Ishikawa (cell line): ENCODE data around the gene PROK2.
A peak's percentile ranks its signal among the peaks of the same experiment; 100 is the strongest.

Experiments used
- CEBPB ChIP-seq: IDR thresholded peaks from 2 replicates; pipeline ENCODE4 v1.6.1; 2012
- CREB1 ChIP-seq: IDR thresholded peaks from 2 replicates; pipeline ENCODE4 v1.6.1; 2012; ENCODE audit warnings: low read depth
- EGR1 ChIP-seq: IDR thresholded peaks from 2 replicates; pipeline ENCODE4 v1.6.1; 2012
- EP300 ChIP-seq: IDR thresholded peaks from 2 replicates; pipeline ENCODE4 v1.6.1; 2012; ENCODE audit warnings: borderline replicate concordance
- FOXM1 ChIP-seq: IDR thresholded peaks from 2 replicates; pipeline ENCODE4 v1.6.1; 2012; ENCODE audit warnings: low read depth, borderline replicate concordance
- MAX ChIP-seq: IDR thresholded peaks from 2 replicates; pipeline ENCODE4 v1.6.1; 2012
- NFIC ChIP-seq: IDR thresholded peaks from 2 replicates; pipeline ENCODE4 v1.6.1; 2012
- RAD21 ChIP-seq: IDR thresholded peaks from 2 replicates; pipeline ENCODE4 v1.6.1; 2012; ENCODE audit warnings: low read depth
- TAF1 ChIP-seq: IDR thresholded peaks from 2 replicates; pipeline ENCODE4 v1.6.1; 2012; ENCODE audit warnings: low read depth, mild to moderate bottlenecking
- TCF12 ChIP-seq: IDR thresholded peaks from 2 replicates; pipeline ENCODE4 v1.6.1; 2012; ENCODE audit warnings: low read depth
- TEAD4 ChIP-seq: IDR thresholded peaks from 2 replicates; pipeline ENCODE4 v1.6.1; 2012
- YY1 ChIP-seq: IDR thresholded peaks from 2 replicates; pipeline ENCODE4 v1.6.1; 2012; ENCODE audit warnings: low read depth
- ZBTB7A ChIP-seq: IDR thresholded peaks from 2 replicates; pipeline ENCODE4 v1.6.1; 2012; ENCODE audit warnings: low read depth
- TF ChIP-seq, protein P1 (sequence below): IDR thresholded peaks from 2 replicates; pipeline ENCODE4 v1.6.1; 2012
- TF ChIP-seq, protein P2 (sequence below): IDR thresholded peaks from 2 replicates; pipeline ENCODE4 v1.6.1; 2012; ENCODE audit warnings: low read depth, mild to moderate bottlenecking

The PROK2 gene

GRCh38 chr3:71733319-71733718, 51.6 kb downstream of the PROK2 start:
- TF ChIP-seq EGR1, result no peak
- no peak for TF ChIP-seq NFIC
- no peak for TF ChIP-seq TEAD4
- TF ChIP-seq CREB1, result no peak
- no peak for TF ChIP-seq FOXM1

DNA sequence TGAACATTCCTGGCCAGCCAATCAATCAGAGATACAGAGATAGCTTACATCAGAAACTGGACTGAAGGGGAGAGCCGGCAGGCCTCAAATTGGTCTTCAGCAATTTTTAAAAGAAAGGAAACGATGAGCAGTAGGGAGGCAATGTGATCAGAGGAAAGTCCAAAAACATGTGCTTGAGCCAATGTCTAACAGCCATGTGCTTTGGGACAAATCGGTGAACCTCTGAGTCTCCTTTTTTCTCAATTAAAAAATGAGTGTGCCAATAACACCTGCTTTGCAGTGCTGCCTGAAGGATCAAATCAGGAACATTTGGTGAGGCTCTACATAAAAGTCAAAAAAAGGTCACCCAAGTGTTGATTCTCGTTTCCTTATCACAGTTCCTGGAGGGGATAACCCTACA, 52.3 kb downstream of the PROK2 start:
- no peak for TF ChIP-seq ZBTB7A

GRCh38 chr3:71728632-71729342, 56.2 kb downstream of the PROK2 start:
- no peak for TF ChIP-seq NFIC
- no peak for TF ChIP-seq CREB1
- no peak for TF ChIP-seq YY1
- no peak for TF ChIP-seq RAD21
- TF ChIP-seq CEBPB, result no peak
- no peak for TF ChIP-seq MAX
- TF ChIP-seq TAF1, result no peak
- no peak for TF ChIP-seq EGR1

- no peak for TF ChIP-seq CEBPB
- TF ChIP-seq TEAD4, result no peak
- no peak for TF ChIP-seq NFIC
- TF ChIP-seq EP300, result no peak
- no peak for TF ChIP-seq MAX
- no peak for TF ChIP-seq CREB1
- TF ChIP-seq RAD21, result no peak
- TF ChIP-seq TCF12, result no peak
- TF ChIP-seq EGR1, result no peak
- no peak for TF ChIP-seq TAF1
- TF ChIP-seq FOXM1, result no peak
These were observed 58.8 kb downstream of the PROK2 start for GRCh38 chr3:71726146-71726545.

DNA sequence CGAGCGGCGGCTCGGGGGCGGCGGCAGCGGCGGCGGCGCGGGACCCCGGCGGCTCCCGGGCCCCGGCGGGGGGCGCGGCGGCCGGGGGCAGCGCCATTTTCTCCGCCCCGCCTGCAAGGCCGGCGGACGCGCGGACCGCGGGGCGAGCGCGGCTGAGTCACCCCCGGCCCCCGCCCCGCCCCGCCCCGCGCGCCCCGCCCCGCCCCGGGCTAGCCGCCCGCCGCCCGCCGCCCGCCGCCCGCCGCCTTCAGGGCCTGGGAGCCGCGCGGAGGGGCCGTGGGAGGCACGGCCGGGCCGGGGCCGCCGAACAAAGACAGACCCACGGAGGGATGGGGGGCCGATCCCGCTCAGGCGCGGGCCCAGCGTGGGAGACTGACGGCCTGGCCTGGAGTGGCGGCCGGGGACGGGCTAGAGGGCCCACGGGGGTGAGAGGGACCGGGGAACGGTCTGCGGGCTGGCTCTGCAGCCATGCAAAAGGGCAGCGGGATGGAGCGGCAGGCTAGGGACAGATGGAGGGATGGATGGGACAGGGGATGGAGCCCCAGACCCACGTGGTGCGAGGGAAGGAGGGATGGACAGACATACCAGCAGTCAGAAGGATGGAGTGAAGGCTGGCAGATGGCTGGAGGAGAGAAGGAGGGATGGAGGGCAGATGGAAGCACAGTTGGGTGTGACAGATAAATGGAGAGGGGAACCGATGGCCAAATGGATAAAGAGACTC, 59.5 kb downstream of the PROK2 start, which contains the start of gene EIF4E3:
Gene EIF4E3 (minus strand): TSS at position 132 of the 721 bp plus-strand sequence. CDS start 35 bp downstream, at position 97.
- TF ChIP-seq ZBTB7A, result 0 out of 2 replicates have a peak, but pooled peaks have one; percentile 18
- no peak for TF ChIP-seq EGR1
- TF ChIP-seq RAD21, result no peak
- TF ChIP-seq YY1, result peak; percentile 67; the same call in 1 of the 2 replicates

- TF ChIP-seq ZBTB7A (0 out of 2 replicates have a peak, but pooled peaks have one; percentile 6), RAD21 (no peak), TEAD4 (no peak), TAF1 (no peak), EP300 (no peak), YY1 (no peak)
These were observed 60.2 kb downstream of the PROK2 start for GRCh38 chr3:71724584-71725270.

DNA sequence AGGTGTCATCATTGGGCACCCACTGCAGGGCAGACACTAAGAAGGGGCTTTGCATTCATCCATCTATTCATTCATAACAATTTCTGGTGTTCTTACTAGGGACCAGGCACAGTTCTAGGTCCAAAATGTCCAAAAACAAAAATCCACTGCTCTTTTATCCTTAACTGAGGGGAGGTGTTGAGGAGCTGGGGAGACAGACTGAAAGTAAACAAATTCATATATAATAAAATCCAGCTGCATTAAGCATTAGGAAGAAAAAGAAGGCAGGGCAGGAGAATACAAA, 60.8 kb downstream of the PROK2 start:
- TF ChIP-seq, protein P1, sequence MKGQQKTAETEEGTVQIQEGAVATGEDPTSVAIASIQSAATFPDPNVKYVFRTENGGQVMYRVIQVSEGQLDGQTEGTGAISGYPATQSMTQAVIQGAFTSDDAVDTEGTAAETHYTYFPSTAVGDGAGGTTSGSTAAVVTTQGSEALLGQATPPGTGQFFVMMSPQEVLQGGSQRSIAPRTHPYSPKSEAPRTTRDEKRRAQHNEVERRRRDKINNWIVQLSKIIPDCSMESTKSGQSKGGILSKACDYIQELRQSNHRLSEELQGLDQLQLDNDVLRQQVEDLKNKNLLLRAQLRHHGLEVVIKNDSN, result no peak
- TF ChIP-seq CREB1, result no peak
- TF ChIP-seq TCF12, result no peak
- no peak for TF ChIP-seq FOXM1
- TF ChIP-seq NFIC, result no peak
- no peak for TF ChIP-seq TEAD4
- TF ChIP-seq TAF1, result no peak
- no peak for TF ChIP-seq YY1
- no peak for TF ChIP-seq ZBTB7A
- no peak for TF ChIP-seq EP300
- no peak for TF ChIP-seq CEBPB
- no peak for TF ChIP-seq MAX
- no peak for TF ChIP-seq EGR1
- TF ChIP-seq, protein P2, sequence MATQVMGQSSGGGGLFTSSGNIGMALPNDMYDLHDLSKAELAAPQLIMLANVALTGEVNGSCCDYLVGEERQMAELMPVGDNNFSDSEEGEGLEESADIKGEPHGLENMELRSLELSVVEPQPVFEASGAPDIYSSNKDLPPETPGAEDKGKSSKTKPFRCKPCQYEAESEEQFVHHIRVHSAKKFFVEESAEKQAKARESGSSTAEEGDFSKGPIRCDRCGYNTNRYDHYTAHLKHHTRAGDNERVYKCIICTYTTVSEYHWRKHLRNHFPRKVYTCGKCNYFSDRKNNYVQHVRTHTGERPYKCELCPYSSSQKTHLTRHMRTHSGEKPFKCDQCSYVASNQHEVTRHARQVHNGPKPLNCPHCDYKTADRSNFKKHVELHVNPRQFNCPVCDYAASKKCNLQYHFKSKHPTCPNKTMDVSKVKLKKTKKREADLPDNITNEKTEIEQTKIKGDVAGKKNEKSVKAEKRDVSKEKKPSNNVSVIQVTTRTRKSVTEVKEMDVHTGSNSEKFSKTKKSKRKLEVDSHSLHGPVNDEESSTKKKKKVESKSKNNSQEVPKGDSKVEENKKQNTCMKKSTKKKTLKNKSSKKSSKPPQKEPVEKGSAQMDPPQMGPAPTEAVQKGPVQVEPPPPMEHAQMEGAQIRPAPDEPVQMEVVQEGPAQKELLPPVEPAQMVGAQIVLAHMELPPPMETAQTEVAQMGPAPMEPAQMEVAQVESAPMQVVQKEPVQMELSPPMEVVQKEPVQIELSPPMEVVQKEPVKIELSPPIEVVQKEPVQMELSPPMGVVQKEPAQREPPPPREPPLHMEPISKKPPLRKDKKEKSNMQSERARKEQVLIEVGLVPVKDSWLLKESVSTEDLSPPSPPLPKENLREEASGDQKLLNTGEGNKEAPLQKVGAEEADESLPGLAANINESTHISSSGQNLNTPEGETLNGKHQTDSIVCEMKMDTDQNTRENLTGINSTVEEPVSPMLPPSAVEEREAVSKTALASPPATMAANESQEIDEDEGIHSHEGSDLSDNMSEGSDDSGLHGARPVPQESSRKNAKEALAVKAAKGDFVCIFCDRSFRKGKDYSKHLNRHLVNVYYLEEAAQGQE, result no peak
- no peak for TF ChIP-seq RAD21
